Breast epithelium (tissue), 3 donors: ENCODE data around the gene TBC1D2B.
"Not testable (repeated sequence)": the region's sequence is repeated elsewhere in the genome, so short reads cannot be mapped to it uniquely, and the experiment has no call there.

Experiments used
- POLR2A ChIP-seq: fragments of 450-650 bp; IDR thresholded peaks from one replicate; pipeline ENCODE4 v1.6.1; 2016; ENCODE audit warnings: antibody characterized with exemption, mild to moderate bottlenecking, moderate library complexity
- POLR2AphosphoS5 ChIP-seq, 3 donors: sonication (generic); formaldehyde crosslinking; IDR thresholded peaks; one replicate each; pipeline ENCODE4 v1.6.1; 2017; ENCODE audit warnings: antibody characterized with exemption in 3 of 3
- TF ChIP-seq, protein P1 (sequence below), 3 donors: fragments of 450-650 bp; IDR thresholded peaks; one replicate each; pipeline ENCODE4 v1.5.1; 2016 to 2017; ENCODE audit warnings: antibody characterized with exemption in 3 of 3, mild to moderate bottlenecking in 3 of 3, moderate library complexity in 3 of 3

DNA sequence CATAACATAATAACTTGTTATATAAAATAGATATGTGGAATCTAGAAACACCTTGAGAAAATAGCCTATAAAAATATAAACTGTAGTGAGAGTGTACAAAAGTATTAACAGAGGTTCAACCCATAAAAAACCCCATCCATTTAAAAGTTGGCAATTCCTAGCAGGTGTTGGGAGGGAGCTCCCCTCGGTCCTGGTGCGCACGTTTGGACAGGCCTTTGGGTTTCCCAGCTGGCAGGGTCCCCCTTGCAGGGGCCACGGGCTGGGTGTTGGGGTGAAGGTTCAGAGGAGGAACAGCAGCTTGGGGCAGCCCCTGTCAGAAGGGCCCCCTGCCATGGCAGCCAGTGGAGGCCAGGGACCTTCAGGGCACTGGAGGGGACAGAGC is 82.0 kb downstream of the TBC1D2B start:
- not testable (repeated sequence) for TF ChIP-seq POLR2A; POLR2AphosphoS5 (IDR thresholded peaks at IDR 0.05)
- TF ChIP-seq, protein P1, sequence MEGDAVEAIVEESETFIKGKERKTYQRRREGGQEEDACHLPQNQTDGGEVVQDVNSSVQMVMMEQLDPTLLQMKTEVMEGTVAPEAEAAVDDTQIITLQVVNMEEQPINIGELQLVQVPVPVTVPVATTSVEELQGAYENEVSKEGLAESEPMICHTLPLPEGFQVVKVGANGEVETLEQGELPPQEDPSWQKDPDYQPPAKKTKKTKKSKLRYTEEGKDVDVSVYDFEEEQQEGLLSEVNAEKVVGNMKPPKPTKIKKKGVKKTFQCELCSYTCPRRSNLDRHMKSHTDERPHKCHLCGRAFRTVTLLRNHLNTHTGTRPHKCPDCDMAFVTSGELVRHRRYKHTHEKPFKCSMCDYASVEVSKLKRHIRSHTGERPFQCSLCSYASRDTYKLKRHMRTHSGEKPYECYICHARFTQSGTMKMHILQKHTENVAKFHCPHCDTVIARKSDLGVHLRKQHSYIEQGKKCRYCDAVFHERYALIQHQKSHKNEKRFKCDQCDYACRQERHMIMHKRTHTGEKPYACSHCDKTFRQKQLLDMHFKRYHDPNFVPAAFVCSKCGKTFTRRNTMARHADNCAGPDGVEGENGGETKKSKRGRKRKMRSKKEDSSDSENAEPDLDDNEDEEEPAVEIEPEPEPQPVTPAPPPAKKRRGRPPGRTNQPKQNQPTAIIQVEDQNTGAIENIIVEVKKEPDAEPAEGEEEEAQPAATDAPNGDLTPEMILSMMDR (IDR thresholded peaks at IDR 0.05) = not testable (repeated sequence)
